Fibroblast of skin of back (primary cell): ENCODE data around the gene CDS2.

Experiments used
- DNase-seq: peaks from one replicate; pipeline ENCODE4 v3.0.0-alpha.2; 2013

The CDS2 gene

GRCh38 chr20:5181958-5182357, 55.1 kb downstream of the CDS2 start:
- peak; percentile 73 for DNase-seq

DNA sequence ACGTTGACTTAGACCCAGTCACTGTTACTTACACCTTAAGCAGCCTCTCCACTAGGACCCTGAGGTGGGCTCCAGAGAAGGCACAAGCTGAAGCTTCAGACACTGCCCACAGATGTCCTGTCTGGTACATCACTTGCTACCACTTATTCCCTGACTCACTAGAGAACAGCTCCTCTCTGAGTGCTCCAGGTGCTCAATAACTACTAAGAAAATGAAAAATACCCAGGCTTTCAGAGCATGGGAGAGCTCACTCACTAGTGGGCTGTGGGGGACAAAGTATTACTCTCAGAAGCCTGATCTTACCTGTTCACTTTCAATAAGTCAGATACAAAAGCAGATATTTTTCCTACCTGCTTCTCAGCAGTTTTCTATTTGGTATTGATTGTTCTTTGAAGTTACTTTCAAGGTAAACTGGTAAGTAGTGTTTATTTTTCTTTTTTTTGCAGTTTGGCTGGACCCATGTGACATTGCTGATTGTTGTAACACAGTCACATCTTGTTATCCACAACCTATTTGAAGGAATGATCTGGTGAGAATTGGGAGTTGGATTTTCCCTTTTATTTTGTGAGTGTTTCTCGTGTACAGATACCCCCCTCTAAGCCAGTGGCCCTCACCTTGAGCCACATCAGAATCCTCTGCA, 55.9 kb downstream of the CDS2 start:
- DNase-seq: no peak

DNA sequence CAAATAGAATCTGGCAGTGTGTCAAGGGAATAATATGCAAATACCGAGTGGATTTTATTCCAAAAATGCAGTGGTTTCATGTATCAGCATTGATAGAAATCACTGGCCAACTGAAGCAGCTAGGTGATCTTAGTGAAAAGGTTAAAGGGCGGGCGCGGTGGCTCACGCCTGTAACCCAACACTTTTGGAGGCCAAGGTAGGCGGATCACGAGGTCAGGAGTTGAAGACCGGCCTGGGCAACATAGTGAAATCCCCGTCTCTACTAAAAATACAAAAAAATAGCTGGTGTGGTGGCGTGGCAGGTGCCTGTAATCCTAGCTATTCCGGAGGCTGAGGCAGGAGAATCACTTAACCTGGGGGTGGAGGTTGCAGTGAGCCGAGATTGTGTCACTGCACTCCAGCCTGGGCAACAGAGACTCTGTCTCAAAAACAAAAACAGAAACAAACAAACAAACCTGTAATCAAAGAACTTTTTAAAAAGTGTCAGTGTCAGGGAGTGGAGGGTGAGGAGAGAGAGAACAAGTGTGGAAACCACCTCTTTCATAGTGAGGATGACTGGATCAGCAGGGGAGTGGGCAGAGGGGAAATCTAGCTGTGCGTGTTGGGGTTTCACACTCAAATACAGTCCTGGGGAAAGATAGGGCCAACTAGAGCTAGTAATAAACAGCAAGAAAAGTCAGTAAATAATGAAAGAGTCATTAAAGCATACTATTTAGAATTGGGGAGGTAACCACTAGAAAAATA, 57.1 kb downstream of the CDS2 start:
- no peak for DNase-seq

- no peak for DNase-seq
Measured at GRCh38 chr20:5184684-5185083, 57.9 kb downstream of the CDS2 start.

DNA sequence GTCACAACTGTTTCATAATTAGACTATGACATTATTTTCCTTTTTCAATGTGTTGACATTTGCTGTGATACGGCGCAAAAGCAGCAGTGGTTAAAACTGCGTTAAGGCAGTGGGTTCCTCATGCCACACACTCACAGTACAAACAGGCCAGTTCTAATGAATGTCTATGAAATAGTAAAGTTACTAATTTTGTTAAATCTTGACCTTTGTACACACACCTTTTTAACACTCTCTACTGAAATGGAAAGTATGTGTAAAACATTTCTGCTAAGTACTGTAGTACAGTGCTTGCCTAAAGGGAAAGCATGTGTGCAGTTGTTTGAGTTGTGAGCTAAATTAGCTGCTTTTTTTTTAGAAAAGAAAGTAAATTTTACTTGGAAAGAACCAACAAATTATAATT, 60.3 kb downstream of the CDS2 start:
- no peak for DNase-seq

GRCh38 chr20:5188736-5189135, 61.9 kb downstream of the CDS2 start:
- no peak for DNase-seq

- no peak for DNase-seq
Measured at GRCh38 chr20:5189917-5190316, 63.1 kb downstream of the CDS2 start.

DNA sequence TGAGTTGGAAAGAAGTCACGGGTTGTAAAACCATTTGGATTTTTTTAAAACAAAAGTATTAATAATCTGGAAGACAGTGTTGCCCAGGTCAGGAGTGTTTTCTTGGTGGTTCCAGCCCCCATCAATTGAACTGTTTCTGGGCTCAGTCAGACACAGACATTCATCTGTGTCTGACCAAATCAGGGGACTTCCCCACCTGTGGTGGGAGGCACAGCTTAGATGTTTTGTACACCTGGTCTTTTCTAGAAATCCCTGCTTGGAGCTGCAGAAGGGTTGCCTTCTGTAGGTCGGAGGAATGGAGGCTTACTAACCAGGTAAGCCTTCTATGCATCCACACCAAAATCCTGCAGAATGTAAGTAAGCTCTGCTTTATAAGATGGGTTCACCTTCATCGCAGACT, 63.6 kb downstream of the CDS2 start:
- DNase-seq: no peak

- DNase-seq: peak; percentile 71
Measured at GRCh38 chr20:5191829-5192569, 65.2 kb downstream of the CDS2 start.

DNA sequence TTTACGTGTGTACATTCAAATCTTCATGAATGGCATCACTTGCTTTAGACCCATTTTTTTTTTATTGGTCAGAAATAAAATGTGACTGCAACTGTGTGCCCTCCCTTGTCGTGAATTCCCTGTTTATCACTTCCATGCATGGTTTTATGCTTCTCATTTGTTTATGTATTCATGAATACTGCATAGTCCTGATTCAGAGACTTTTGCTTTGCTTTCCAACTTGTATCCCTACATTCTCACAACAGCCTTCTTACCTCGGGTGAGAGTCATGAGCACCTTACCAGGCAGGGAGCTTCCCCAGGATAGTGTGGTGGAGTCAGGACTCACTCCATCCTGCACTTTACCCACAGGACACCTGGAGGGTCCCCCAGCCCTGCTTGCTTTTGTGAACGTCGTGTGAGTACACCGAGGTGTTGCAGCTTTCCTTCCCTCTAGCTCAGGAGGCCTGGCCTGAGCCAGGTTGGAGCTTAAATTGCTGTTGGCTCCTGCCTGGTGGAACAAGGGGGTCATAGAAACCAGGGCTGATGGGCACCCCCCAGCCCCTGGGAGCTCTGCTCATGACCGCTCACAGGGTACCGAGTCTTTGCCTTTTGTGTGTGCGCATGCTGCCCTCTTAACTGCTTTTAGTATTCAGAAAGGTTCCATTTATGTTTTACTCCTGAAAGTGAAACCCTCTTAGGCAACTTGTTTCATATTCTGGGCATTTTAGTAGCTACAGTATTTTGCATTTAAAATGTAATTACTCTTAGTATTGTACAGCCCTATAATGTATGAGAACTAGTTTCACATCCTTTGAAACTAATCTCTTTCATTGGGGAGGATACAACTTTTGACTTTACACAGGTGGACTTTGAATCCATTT, 66.0 kb downstream of the CDS2 start:
- DNase-seq: no peak

DNA sequence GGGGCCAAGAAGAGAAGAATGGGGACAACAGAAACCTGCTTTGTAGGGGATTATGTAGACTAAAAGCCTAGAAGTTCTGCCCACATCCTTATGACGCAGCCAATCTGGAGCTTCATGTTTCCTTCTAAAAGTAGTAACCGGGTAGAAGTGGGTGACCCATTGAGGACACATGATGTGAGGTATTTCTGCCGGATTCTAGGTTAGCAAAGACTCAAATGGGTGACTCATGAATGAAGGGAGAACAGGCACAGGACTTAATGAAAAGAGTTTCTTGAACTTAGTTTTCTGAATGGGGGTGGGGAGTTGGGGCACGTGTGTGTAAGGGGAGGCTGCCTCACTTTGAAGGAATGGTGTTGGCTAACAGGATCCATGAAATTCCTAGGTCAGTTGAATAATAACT, 68.8 kb downstream of the CDS2 start:
- DNase-seq: peak; percentile 15

DNA sequence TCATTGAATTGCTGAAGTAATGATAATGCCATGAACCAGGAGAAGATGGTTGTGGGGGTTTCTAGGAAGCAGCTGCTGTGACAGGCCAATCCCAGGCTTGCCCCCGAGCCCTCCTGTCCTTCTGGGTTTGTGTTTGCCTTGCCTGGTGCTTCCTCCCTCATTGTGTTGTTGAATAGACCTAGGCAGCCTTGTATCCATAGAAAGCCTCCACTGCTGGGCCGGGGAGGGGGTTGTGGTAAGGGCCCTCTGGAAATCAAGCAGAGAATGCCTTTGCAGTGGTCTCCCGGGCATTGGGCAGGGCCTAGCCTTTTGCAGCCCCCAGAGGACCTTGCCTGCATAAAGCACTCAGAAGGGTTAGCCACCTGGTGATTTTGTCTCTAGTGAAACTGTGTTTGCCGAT, 69.3 kb downstream of the CDS2 start:
- no peak for DNase-seq

- no peak for DNase-seq
Measured at GRCh38 chr20:5197270-5197827, 70.5 kb downstream of the CDS2 start.

- no peak for DNase-seq
Measured at GRCh38 chr20:5197847-5198650, 71.2 kb downstream of the CDS2 start.

GRCh38 chr20:5198651-5198924, 71.8 kb downstream of the CDS2 start:
- DNase-seq: no peak

DNA sequence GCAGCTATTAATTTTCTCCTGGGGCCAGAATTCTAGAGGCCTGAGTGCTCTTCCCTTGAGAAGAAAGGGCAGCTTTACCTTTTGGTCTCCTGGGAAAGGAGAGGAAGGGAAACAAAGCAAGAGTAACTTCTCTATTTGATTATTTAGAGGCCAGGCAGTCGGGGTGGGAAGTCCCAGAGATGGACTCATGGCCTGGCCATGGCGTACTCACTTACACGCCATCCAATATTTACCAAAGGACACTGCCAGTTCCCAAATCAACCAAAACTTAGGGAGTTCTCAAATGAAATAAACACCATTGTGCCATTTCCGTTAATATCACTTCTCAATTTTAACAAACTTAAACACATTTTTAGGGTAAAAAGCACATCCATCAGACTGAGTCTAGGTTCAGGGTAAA, 76.6 kb downstream of the CDS2 start:
- DNase-seq: no peak

- peak; percentile 68 for DNase-seq
Measured at GRCh38 chr20:5205348-5206210, 78.8 kb downstream of the CDS2 start.

GRCh38 chr20:5207138-5207537, 80.3 kb downstream of the CDS2 start:
- no peak for DNase-seq

- DNase-seq: no peak
Measured at GRCh38 chr20:5211803-5212714, 85.3 kb downstream of the CDS2 start.
